HG02642 (cell line): Measurements from ENCODE around the gene WDR89.
A peak's percentile ranks its signal among the peaks of the same experiment; 100 is the strongest.
"Not testable (repeated sequence)": the region's sequence is repeated elsewhere in the genome, so short reads cannot be mapped to it uniquely, and the experiment has no call there.

Source experiments
- ATAC-seq: cut with Tn5 transposase; IDR thresholded peaks from one replicate; pipeline ENCODE4 v1.9.1; 2021; ENCODE audit warnings: mild to moderate bottlenecking; ENCODE audit not compliant: unreplicated experiment, poor library complexity

The WDR89 gene

GRCh38 chr14:63641473-63642228 lies at the start of gene WDR89:
WDR89 (minus strand) TSS chr14:63641871; CDS start chr14:63599942, 41,929 bp downstream.
- peak; percentile 91 for ATAC-seq

GRCh38 chr14:63689132-63689531 lies 47.5 kb upstream of the WDR89 start:
- no peak for ATAC-seq

GRCh38 chr14:63686926-63687325 lies 45.3 kb upstream of the WDR89 start:
- no peak for ATAC-seq

- no peak for ATAC-seq
These were observed 43.7 kb upstream of the WDR89 start for GRCh38 chr14:63685401-63685800.

- ATAC-seq: no peak
These were observed 41.3 kb upstream of the WDR89 start for GRCh38 chr14:63682727-63683593.

GRCh38 chr14:63678536-63678935 lies 36.9 kb upstream of the WDR89 start:
- no peak for ATAC-seq

GRCh38 chr14:63677891-63678379 lies 36.3 kb upstream of the WDR89 start:
- ATAC-seq: no peak

GRCh38 chr14:63676615-63677014 lies 34.9 kb upstream of the WDR89 start:
- ATAC-seq: no peak

GRCh38 chr14:63673886-63674497 lies 32.3 kb upstream of the WDR89 start:
- no peak for ATAC-seq

GRCh38 chr14:63673255-63673654 lies 31.6 kb upstream of the WDR89 start:
- ATAC-seq: no peak

GRCh38 chr14:63672417-63673180 lies 30.9 kb upstream of the WDR89 start:
- peak; percentile 77 for ATAC-seq

- peak; percentile 21 for ATAC-seq
These were observed 30.3 kb upstream of the WDR89 start for GRCh38 chr14:63671987-63672386.

- ATAC-seq: no peak
These were observed 29.0 kb upstream of the WDR89 start for GRCh38 chr14:63670692-63671091.

GRCh38 chr14:63666335-63666734 lies 24.7 kb upstream of the WDR89 start:
- ATAC-seq: no peak

GRCh38 chr14:63663428-63664341 lies 22.0 kb upstream of the WDR89 start:
- ATAC-seq: no peak

- no peak for ATAC-seq
These were observed 21.1 kb upstream of the WDR89 start for GRCh38 chr14:63662776-63663175.

- not testable (repeated sequence) for ATAC-seq
These were observed 20.2 kb upstream of the WDR89 start for GRCh38 chr14:63661881-63662280.

- no peak for ATAC-seq
These were observed 18.1 kb upstream of the WDR89 start for GRCh38 chr14:63659726-63660125.

- ATAC-seq: no peak
These were observed 14.5 kb upstream of the WDR89 start for GRCh38 chr14:63656194-63656593.
